ENCODE data around the gene TPSG1. TPM values are rescaled to one million over a fixed set of nuclear protein-coding genes. Genes with fewer than 3 reads are reported as not detected.

TPSG1 gene
- total RNA-seq, 1 donor from 2014 or later = not detected

DNA sequence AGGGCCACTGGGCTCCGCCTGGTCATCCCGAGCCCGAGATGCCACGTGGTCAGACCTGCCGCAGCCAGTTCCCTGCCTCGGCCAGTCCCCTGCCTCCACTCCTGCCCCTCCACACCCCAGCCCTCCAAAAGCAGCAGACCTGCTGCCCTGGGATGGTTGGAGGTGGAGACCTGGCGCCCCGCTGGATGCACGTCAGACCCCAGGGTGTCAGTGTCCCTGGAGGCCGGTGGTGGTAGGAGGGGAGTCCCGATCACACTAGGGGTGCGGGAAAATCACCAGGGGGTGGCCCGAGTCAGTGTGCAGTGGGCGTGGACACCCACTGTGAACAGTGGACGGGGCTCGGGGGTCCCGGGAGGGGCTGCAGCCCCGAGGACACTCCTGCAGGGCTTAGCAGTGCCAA is 26.9 kb downstream of the TPSG1 start:
- TF ChIP-seq CTCF (IDR thresholded peaks at IDR 0.05; ENCODE audit: partially characterized antibody, unreplicated experiment) = no peak
- no peaks in the 10 kb centered on the region for H3K36me3 Mint-ChIP-seq (ENCODE audit: unreplicated experiment)
- H3K4me3 Mint-ChIP-seq (ENCODE audit: unreplicated experiment) = no peak overlapping the region
- no peak for DNase-seq
- H3K9me3 Mint-ChIP-seq (ENCODE audit: unreplicated experiment) = peaks cover 17% of the 10 kb centered on the region
- H3K4me1 Mint-ChIP-seq (ENCODE audit: low read depth, unreplicated experiment) = peaks cover 4% of the 10 kb centered on the region
- H3K27me3 Mint-ChIP-seq (ENCODE audit: unreplicated experiment) = peaks cover 9% of the 10 kb centered on the region
- no peak overlapping the region for H3K27ac Mint-ChIP-seq (ENCODE audit: unreplicated experiment)

DNA sequence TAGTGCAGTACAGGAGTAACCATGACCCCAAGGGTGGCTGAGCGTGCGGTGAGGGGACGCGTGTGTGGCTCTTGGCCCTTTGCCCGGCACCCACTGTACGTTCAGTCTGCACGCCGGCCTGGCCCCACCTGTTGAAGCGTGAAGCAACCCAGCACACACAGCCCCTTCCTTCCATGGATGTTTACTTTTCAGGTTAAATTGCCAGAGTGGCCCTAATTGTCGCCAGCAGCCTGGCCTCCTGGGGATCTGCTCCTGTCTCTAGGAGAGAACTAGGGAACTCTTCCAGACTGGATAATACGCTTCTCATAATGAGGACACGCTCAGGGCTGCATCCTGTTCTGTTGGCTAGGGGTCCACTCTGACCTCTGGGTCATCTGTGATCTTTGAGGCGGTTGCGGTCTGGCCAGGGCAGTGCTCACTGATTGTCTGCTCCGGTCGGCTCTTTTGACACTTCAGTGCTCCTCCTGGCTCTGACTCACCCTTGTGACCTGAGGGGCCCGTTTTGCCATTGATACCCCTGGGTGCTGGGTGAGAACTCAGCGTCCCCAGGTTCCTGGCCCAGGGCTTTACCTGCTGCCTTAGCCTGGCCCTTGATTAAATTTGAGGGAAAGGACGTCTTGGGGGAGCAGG is 27.7 kb downstream of the TPSG1 start:
- Mint-ChIP-seq H3K4me3 (ENCODE audit: unreplicated experiment) (no peak overlapping the region), H3K4me1 (ENCODE audit: low read depth, unreplicated experiment) (peaks cover 7% of the 10 kb centered on the region), H3K27ac (ENCODE audit: unreplicated experiment) (no peak overlapping the region), H3K36me3 (ENCODE audit: unreplicated experiment) (no peaks in the 10 kb centered on the region), H3K27me3 (ENCODE audit: unreplicated experiment) (peaks cover 8% of the 10 kb centered on the region), H3K9me3 (ENCODE audit: unreplicated experiment) (peaks cover 17% of the 10 kb centered on the region)
- TF ChIP-seq CTCF (IDR thresholded peaks at IDR 0.05; ENCODE audit: partially characterized antibody, unreplicated experiment) = no peak
- no peak for DNase-seq

- Mint-ChIP-seq H3K27me3 (ENCODE audit: unreplicated experiment) (peaks cover 6% of the 10 kb centered on the region), H3K36me3 (ENCODE audit: unreplicated experiment) (no peaks in the 10 kb centered on the region), H3K9me3 (ENCODE audit: unreplicated experiment) (peaks cover 16% of the 10 kb centered on the region), H3K4me1 (ENCODE audit: low read depth, unreplicated experiment) (peaks cover 7% of the 10 kb centered on the region), H3K27ac (ENCODE audit: unreplicated experiment) (no peak overlapping the region), H3K4me3 (ENCODE audit: unreplicated experiment) (peak overlapping the region; percentile 46)
- DNase-seq = no peak
- TF ChIP-seq CTCF (IDR thresholded peaks at IDR 0.05; ENCODE audit: partially characterized antibody, unreplicated experiment) = no peak
Measured at GRCh38 chr16:1196494-1196893, 28.6 kb downstream of the TPSG1 start.

GRCh38 chr16:1195393-1195666 is 29.7 kb downstream of the TPSG1 start:
- DNase-seq = no peak
- Mint-ChIP-seq H3K27ac (ENCODE audit: unreplicated experiment) (no peak overlapping the region), H3K4me1 (ENCODE audit: low read depth, unreplicated experiment) (peaks cover 7% of the 10 kb centered on the region), H3K9me3 (ENCODE audit: unreplicated experiment) (peaks cover 12% of the 10 kb centered on the region), H3K4me3 (ENCODE audit: unreplicated experiment) (no peak overlapping the region), H3K27me3 (ENCODE audit: unreplicated experiment) (peaks cover 5% of the 10 kb centered on the region), H3K36me3 (ENCODE audit: unreplicated experiment) (no peaks in the 10 kb centered on the region)
- TF ChIP-seq CTCF (IDR thresholded peaks at IDR 0.05; ENCODE audit: partially characterized antibody, unreplicated experiment) = no peak

DNA sequence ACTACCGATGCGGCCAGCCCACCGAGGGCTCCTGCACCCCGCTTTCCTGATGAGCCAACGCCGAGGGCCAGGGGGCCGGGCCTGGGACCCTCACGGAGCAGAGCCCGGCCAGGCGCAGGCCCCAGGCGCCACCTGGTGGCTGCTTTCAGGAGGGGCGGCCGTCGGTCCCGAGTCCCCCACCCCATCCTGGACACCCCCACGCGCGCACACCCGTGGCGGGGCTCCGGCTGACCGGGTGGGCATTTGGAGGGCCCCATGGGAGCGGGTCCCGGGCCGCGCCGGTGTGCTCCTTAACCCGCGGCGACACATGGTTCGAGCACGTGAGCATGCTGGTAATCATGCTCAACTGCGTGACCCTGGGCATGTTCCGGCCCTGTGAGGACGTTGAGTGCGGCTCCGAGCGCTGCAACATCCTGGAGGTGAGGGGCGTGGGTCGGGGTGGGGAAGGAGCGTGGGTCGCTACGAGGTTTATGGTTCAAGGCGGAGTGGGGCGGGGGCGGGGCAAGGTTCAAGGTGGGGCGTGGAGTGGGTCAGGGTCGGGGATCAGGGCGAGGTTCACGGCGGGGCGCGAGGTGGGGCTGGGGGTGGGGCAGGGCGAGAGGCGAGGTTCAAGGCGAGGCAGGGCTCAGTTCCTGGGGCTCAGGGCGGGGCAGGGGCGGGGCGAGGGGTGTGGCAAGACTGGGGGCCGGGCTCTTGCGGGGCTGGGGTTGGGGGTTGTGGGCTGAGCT is 30.2 kb downstream of the TPSG1 start:
- H3K4me1 Mint-ChIP-seq (ENCODE audit: low read depth, unreplicated experiment) = peaks cover 7% of the 10 kb centered on the region
- peaks cover 3% of the 10 kb centered on the region for H3K27me3 Mint-ChIP-seq (ENCODE audit: unreplicated experiment)
- H3K9me3 Mint-ChIP-seq (ENCODE audit: unreplicated experiment) = peaks cover 10% of the 10 kb centered on the region
- no peaks in the 10 kb centered on the region for H3K36me3 Mint-ChIP-seq (ENCODE audit: unreplicated experiment)
- no peak overlapping the region for H3K4me3 Mint-ChIP-seq (ENCODE audit: unreplicated experiment)
- DNase-seq = peak; percentile 62
- no peak overlapping the region for H3K27ac Mint-ChIP-seq (ENCODE audit: unreplicated experiment)
- peak; percentile 94 for TF ChIP-seq CTCF (IDR thresholded peaks at IDR 0.05; ENCODE audit: partially characterized antibody, unreplicated experiment)
